GM19463 (cell line): ENCODE measurements around the gene SHANK1.

ENCODE experiments used
- ATAC-seq: cut with Tn5 transposase; IDR thresholded peaks from one replicate; pipeline ENCODE4 v1.9.1; 2021; ENCODE audit warnings: mild to moderate bottlenecking, moderate library complexity; ENCODE audit not compliant: unreplicated experiment

Gene SHANK1

GRCh38 chr19:50662651-50663481 is 56.7 kb downstream of the SHANK1 start:
- ATAC-seq = no peak

- ATAC-seq = no peak
Observed at GRCh38 chr19:50661766-50662650, 57.6 kb downstream of the SHANK1 start.

- ATAC-seq = no peak
Observed at GRCh38 chr19:50661023-50661422, 58.6 kb downstream of the SHANK1 start.

- ATAC-seq = no peak
Observed at GRCh38 chr19:50660088-50660366, 59.6 kb downstream of the SHANK1 start.

GRCh38 chr19:50659318-50660087 is 60.1 kb downstream of the SHANK1 start:
- no peak for ATAC-seq

GRCh38 chr19:50658441-50659317 is 60.9 kb downstream of the SHANK1 start:
- no peak for ATAC-seq

GRCh38 chr19:50657712-50658440 is 61.7 kb downstream of the SHANK1 start:
- no peak for ATAC-seq

GRCh38 chr19:50657222-50657669 is 62.4 kb downstream of the SHANK1 start:
- ATAC-seq = no peak

GRCh38 chr19:50654882-50655281 is 64.7 kb downstream of the SHANK1 start:
- no peak for ATAC-seq

- ATAC-seq = no peak
Observed at GRCh38 chr19:50652722-50653121, 66.9 kb downstream of the SHANK1 start.

GRCh38 chr19:50651174-50651573 is 68.4 kb downstream of the SHANK1 start:
- no peak for ATAC-seq

- ATAC-seq = no peak
Observed at GRCh38 chr19:50649433-50650391, 69.9 kb downstream of the SHANK1 start, which contains the start of gene C19orf81. Gene C19orf81 (plus strand): TSS chr19:50649445. CDS start chr19:50649445, 0 bp downstream.

- ATAC-seq = no peak
Observed at GRCh38 chr19:50648659-50649058, 70.9 kb downstream of the SHANK1 start.

GRCh38 chr19:50647879-50648615 is 71.6 kb downstream of the SHANK1 start:
- no peak for ATAC-seq

GRCh38 chr19:50646074-50646807 is 73.4 kb downstream of the SHANK1 start:
- no peak for ATAC-seq

GRCh38 chr19:50645107-50645506 is 74.5 kb downstream of the SHANK1 start:
- no peak for ATAC-seq

- no peak for ATAC-seq
Observed at GRCh38 chr19:50644315-50644915, 75.2 kb downstream of the SHANK1 start.
